OCI-LY1 (cell line): Measurements from ENCODE around the gene ARMC7.

Source experiments
- H2AFZ ChIP-seq: fragments of 200-600 bp; sonication (generic), shearing (Covaris generic); 2 replicates; pipeline ENCODE4 v1.6.0; 2014; ENCODE audit warnings: antibody characterized with exemption, mild to moderate bottlenecking, low read length
- H3F3A ChIP-seq: fragments of 200-600 bp; sonication (generic), shearing (Covaris generic); 2 replicates; pipeline ENCODE4 v1.6.0; 2014; ENCODE audit warnings: mild to moderate bottlenecking, antibody characterized with exemption, low read length, moderate library complexity; ENCODE audit not compliant: insufficient read depth
- H3K27ac ChIP-seq: fragments of 200-600 bp; sonication (generic); 2 replicates; pipeline ENCODE4 v1.5.1; 2014; ENCODE audit warnings: low read length, mixed run types, mild to moderate bottlenecking, low read depth; ENCODE audit not compliant: poor library complexity, severe bottlenecking
- H3K27me3 ChIP-seq: fragments of 200-600 bp; sonication (generic); 2 replicates; pipeline ENCODE4 v1.6.0; 2014; ENCODE audit warnings: antibody characterized with exemption, mild to moderate bottlenecking, low read length, moderate library complexity; ENCODE audit not compliant: insufficient read depth
- H3K36me3 ChIP-seq: fragments of 200-600 bp; sonication (generic); 2 replicates; pipeline ENCODE4 v1.6.1; 2014; ENCODE audit warnings: mild to moderate bottlenecking, antibody characterized with exemption, low read length, moderate library complexity, mixed read lengths; ENCODE audit not compliant: insufficient read depth
- H3K4me1 ChIP-seq: fragments of 200-600 bp; sonication (generic); 2 replicates; pipeline ENCODE4 v1.5.1; 2014; ENCODE audit warnings: mild to moderate bottlenecking, low read length, moderate library complexity; ENCODE audit not compliant: insufficient read depth, severe bottlenecking
- H3K4me2 ChIP-seq: fragments of 200-600 bp; sonication (generic), shearing (Covaris generic); 2 replicates; pipeline ENCODE4 v1.6.1; 2014; ENCODE audit warnings: low read length
- H3K4me3 ChIP-seq: fragments of 200-600 bp; sonication (generic); 2 replicates; pipeline ENCODE4 v1.5.1; 2014; ENCODE audit warnings: low read length, low read depth, mild to moderate bottlenecking, mixed read lengths; ENCODE audit not compliant: poor library complexity, severe bottlenecking
- H3K79me2 ChIP-seq: fragments of 200-600 bp; shearing (Covaris generic); 2 replicates; pipeline ENCODE4 v1.6.1; 2016; ENCODE audit warnings: mixed run types, low read length, mixed read lengths; ENCODE audit not compliant: insufficient read depth
- H3K9ac ChIP-seq: fragments of 200-600 bp; sonication (generic), shearing (Covaris generic); 2 replicates; pipeline ENCODE4 v1.6.1; 2014; ENCODE audit warnings: mild to moderate bottlenecking, low read length, mixed read lengths
- H3K9me2 ChIP-seq: fragments of 200-600 bp; sonication (generic), shearing (Covaris generic); 2 replicates; pipeline ENCODE4 v1.6.1; 2014; ENCODE audit warnings: low read depth, mild to moderate bottlenecking, low read length, mixed read lengths
- H3K9me3 ChIP-seq: fragments of 200-600 bp; shearing (Covaris generic); 2 replicates; pipeline ENCODE4 v1.6.1; 2014; ENCODE audit warnings: low read length, mixed read lengths
- H4K20me1 ChIP-seq: fragments of 200-600 bp; sonication (generic), shearing (Covaris generic); 2 replicates; pipeline ENCODE4 v1.6.0; 2016; ENCODE audit warnings: mild to moderate bottlenecking, low read length; ENCODE audit not compliant: insufficient read depth
- CTCF ChIP-seq: fragments of 200-600 bp; sonication (generic), shearing (Covaris generic); IDR thresholded peaks from 2 replicates; pipeline ENCODE4 v1.5.1; 2017; ENCODE audit warnings: mild to moderate bottlenecking, antibody characterized with exemption, low read length, moderate library complexity, mixed read lengths
- EZH2 ChIP-seq: fragments of 200-600 bp; sonication (generic), shearing (Covaris generic); IDR thresholded peaks from 2 replicates; pipeline ENCODE4 v1.8.0; 2017; ENCODE audit warnings: borderline replicate concordance, mixed run types, mild to moderate bottlenecking, antibody characterized with exemption, low read length, moderate library complexity, mixed read lengths

The ARMC7 gene

GRCh38 chr17:75088465-75089417 is 21.0 kb upstream of the ARMC7 start:
- Histone ChIP-seq H3K9me3 (no peaks in the 10 kb centered on the region), H2AFZ (no peak overlapping the region), H3K27me3 (peaks cover 16% of the 10 kb centered on the region), H4K20me1 (no peaks in the 10 kb centered on the region), H3K4me1 (peaks cover 6% of the 10 kb centered on the region), H3K4me2 (no peak overlapping the region), H3K9me2 (no peaks in the 10 kb centered on the region), H3K27ac (no peak overlapping the region), H3K4me3 (no peak overlapping the region), H3F3A (no peaks in the 10 kb centered on the region), H3K79me2 (no peaks in the 10 kb centered on the region), H3K9ac (no peak overlapping the region), H3K36me3 (no peaks in the 10 kb centered on the region)
- TF ChIP-seq CTCF (no peak), EZH2 (no peak)

- H3K36me3 ChIP-seq, result no peaks in the 10 kb centered on the region
- H4K20me1 ChIP-seq, result no peaks in the 10 kb centered on the region
- H3K9ac ChIP-seq, result no peak overlapping the region
- H3K27ac ChIP-seq, result no peak overlapping the region
- H3K9me3 ChIP-seq, result no peaks in the 10 kb centered on the region
- peaks cover 14% of the 10 kb centered on the region; the same call in 1 of the 2 replicates for H3K27me3 ChIP-seq
- no peak overlapping the region for H3K4me2 ChIP-seq
- no peaks in the 10 kb centered on the region for H3K9me2 ChIP-seq
- H3K4me3 ChIP-seq, result no peak overlapping the region
- H3K79me2 ChIP-seq, result no peaks in the 10 kb centered on the region
- TF ChIP-seq CTCF, result no peak
- TF ChIP-seq EZH2, result no peak
- no peaks in the 10 kb centered on the region for H3K4me1 ChIP-seq
- no peak overlapping the region for H2AFZ ChIP-seq
- no peaks in the 10 kb centered on the region for H3F3A ChIP-seq
Measured at GRCh38 chr17:75090871-75091854, 18.6 kb upstream of the ARMC7 start.

GRCh38 chr17:75091855-75092327 is 17.9 kb upstream of the ARMC7 start:
- H3K4me1 ChIP-seq, result no peaks in the 10 kb centered on the region
- no peak overlapping the region for H3K4me2 ChIP-seq

More at GRCh38 chr17:75091855-75092327, 17.9 kb upstream of the ARMC7 start:
- H4K20me1 ChIP-seq, result no peaks in the 10 kb centered on the region
- H3K4me3 ChIP-seq, result no peak overlapping the region
- no peaks in the 10 kb centered on the region for H3F3A ChIP-seq
- H3K9me2 ChIP-seq, result no peaks in the 10 kb centered on the region
- no peak overlapping the region for H3K27ac ChIP-seq
- peaks cover 14% of the 10 kb centered on the region; the same call in 1 of the 2 replicates for H3K27me3 ChIP-seq
- no peak overlapping the region for H3K9ac ChIP-seq
- H2AFZ ChIP-seq, result no peak overlapping the region
- no peaks in the 10 kb centered on the region for H3K36me3 ChIP-seq
- H3K9me3 ChIP-seq, result no peaks in the 10 kb centered on the region
- no peak for TF ChIP-seq EZH2
- H3K79me2 ChIP-seq, result no peaks in the 10 kb centered on the region
